HG02623 (cell line): ENCODE data around the gene EPHA2.
"Not testable (repeated sequence)": the region's sequence is repeated elsewhere in the genome, so short reads cannot be mapped to it uniquely, and the experiment has no call there.

Experiments used
- ATAC-seq: cut with Tn5 transposase; IDR thresholded peaks from one replicate; pipeline ENCODE4 v1.9.1; 2021; ENCODE audit warnings: moderate library complexity; ENCODE audit not compliant: unreplicated experiment

Gene EPHA2

DNA sequence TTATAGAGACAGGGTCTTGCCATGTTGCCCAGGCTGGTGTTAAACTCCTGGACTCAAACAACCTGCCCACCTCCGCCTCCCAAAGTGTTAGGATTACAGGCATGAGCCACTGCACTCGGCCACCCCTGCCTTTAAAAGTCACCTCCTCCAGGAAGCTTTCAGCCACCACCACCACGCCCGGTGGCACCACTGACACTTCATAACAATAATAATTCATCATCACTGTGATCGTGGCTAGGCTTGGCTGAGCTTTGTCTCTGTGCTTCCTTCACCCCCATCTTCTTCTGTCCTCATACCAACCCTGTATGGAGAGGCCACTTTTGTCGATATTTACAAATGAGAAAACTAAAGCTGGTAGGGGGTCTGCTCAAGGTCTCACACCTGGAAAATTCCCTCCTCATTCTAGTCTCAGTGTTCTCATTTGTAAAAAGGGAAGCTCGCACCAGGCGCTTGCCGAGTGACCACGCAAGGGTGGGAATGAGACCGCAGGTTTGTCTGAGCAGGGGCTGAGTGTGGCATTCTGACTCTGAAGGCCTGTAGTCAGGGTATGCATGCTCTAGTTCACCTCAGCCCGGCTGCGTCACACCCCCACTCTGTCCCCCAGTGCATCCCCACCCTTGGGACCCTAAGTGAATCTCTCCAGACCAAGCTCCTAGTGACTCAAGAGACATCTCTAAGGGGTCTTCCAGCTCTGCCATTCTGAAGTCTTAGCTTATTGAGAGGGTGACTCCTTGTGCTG lies 12.9 kb upstream of the EPHA2 start:
- no peak for ATAC-seq

DNA sequence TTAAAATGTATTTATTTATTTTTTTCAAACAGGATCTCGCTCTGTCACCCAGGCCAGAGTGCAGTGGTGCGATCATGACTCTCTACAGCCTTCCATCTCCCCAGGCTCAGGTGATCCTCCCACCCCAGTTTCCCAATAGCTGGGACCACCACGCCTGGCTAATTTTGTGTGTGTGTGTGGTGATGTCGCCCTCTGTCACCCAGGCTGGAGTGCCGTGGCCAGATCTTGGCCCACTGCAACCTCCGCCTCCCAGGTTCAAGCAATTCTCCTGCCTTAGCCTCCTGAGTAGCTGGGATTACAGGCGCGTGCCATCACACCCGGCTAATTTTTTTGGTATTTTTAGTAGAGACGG lies 12.3 kb upstream of the EPHA2 start:
- ATAC-seq, result not testable (repeated sequence)

DNA sequence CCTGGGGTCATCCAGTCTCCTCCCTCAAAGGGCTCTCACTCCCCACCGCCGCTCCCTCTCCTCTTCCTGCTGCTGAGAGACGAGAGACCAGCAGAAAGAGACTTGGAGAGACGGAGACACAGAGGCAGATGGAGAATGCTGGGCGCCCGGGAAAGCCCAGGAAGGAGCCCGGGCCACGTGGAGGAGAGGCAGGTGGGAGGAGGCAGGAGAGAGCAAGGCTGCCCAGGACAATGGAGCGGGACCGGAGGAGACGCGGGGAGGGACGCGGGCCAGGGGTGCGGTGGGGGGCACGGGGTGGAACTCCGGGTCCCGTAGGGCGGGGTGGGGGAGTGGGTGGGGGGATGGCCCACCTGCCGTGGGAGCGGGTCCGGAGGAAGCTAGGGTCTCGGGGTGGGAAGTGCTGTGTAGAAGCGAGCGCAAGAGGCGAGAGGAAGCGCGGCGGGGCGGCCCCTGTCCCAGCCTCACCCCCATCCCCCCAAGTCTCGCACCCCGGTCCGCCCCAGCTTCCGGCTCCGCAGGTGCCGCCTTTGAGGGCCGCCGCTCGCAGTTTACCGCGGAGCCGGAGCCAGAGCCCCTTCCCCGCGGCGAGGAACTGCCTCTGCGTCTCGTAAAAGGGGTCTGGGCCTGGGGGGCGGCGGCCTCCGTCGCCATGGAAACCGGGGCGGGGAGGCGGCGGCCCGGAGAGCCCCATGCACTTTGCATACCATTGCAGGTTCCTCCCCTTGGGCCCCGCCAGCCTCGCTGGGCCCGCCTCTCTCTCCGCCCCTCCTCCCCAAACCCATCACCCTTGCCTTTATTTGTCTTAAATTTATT lies 11.7 kb upstream of the EPHA2 start:
- ATAC-seq, result no peak

DNA sequence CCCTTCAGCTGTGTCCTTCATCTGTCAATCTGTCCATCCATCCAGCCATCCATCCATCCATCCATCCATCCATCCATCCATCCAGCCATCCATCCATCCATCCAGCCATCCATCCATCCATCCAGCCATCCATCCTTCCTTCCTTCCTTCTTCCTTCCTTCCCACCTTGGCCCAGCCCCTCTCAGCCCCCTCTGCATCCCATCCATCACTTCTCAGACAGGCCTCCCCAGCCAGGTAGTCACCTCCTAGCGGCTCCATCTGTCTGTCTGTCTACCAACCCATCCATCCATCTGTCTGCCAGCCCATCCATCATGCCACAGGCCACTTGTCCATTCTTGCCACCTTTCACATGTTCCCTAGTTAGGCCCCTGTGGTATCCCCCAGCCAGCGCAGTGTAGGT lies 10.2 kb upstream of the EPHA2 start:
- no peak for ATAC-seq

DNA sequence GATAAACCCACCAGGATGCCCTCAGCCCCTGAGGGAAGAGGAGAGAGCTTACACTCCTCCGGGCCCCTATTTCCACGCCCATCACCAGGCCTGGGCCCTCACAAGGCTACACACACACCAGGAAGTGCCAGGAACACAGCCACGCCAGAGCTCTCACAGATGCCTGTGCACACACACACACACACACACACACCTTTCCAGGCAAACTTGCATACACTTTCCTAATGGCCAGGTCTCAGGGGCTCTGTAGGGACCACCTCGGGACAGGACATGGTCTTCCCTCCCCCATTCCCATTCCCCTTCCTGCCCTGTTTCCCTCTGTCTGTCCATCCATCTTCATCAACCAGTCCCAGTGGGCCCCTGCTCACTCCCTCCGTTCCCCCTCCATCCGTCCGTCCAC lies 9.7 kb upstream of the EPHA2 start:
- no peak for ATAC-seq

DNA sequence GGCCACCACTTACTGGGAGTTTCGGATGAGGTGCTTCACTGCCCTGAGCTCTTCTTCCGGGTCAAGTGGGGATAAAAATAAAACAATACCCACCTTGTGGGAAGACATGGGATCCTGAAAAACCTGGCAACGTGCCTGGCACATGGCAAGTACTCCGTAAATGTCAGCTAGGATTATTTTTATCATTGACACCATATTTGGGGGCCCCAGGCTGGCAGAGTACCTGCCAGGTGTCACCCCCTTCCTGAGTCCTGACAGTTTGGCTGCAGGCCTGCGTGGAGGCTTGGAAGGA lies 9.2 kb upstream of the EPHA2 start:
- ATAC-seq, result no peak

DNA sequence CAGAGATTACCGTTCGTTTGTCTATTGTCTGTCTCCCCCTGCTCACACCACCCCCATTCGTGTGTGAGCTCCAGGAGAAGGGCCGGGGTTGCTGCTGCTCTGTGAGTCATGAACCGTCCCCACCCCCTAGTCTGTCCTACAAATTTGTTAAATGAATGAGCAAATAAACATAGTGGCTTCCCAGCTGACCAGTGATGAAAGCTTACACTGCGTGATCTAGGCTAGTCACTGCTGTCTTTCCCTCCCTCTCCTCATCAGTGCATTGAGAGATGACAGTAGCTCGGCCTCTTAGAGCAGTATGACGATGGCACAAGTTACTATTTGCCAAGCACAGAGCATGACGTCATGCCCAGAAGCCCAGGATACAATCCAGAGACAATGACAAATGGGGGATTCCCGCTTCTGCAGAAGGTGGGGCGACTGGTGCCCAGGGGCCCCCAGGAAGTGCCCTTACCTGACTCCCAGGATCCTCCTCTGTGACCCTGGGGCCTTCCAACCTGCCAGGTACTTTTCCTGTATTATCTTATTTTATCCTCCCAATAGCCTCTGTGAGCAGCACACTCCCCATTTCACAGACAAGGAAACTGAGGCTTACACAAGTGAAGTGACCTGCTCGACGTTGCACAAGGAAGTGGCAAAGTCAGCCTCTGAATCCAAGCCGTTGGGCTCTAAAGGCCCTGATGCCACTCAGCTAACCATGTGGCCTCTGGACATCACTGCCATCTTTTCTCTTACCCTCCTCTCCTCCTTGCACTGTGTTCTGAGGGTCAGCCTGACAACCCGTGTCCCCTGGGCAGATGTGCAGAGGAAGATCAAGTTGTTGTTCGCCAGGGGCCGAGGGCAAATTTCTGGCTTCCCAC lies 8.6 kb upstream of the EPHA2 start:
- no peak for ATAC-seq

DNA sequence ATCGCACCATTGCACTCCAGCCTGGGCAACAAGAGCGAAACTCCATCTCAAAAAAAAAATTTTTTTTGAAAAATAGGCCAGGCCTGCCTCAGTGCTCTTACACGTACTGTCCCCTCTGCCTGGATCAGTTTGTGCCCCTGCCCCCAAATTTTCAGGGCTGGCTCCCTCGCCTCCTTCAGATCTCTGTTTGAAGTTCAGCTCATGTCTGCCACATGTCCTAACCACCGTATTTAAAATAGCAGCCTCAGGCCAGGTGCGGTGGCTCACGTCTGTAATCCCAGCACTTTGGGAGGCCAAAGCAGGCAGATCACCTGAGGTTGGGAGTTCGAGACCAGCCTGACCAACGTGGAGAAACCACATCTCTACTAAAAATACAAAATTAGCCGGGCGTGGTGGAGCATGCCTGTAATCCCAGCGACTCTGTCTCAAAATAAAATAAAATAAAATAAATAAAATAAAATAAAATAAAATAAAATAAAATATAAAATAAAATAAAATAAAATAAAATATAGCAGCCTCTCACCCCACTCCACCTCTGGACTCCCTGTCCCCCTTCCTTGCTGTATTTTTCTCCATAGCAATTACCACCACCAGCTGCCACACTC lies 7.8 kb upstream of the EPHA2 start:
- ATAC-seq, result not testable (repeated sequence)

DNA sequence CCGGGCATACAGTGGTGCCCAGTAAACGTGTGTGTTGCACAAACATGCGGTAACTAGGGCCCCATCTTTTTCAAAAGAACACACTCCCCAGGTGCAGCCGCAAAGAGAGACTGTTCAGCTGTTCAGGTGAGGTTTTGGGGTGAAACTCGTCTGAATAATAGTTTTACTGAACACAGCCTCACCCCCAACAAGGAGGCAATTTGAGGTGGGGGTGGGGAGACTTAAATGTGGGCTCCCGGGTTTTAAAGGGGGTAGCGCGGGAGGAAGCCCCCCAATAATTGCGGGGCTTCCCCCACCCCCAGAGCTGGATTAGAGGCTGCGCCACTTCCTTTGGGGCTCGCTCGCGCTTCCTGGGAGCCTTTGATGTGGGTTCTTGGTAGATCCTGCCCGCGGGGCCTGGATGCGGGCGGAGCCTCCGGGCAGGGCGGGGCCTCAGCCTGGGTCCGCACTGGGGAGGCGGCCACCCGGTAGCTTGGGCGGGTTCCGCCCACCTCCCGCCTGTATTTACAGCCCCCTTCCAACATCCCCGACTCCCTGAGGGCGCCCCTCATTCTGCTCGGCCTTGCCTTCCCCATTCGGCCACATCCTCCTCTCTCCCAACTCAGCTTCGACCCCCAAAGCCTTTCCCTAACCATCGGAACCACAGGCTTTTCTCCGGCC lies 6.4 kb upstream of the EPHA2 start:
- no peak for ATAC-seq

DNA sequence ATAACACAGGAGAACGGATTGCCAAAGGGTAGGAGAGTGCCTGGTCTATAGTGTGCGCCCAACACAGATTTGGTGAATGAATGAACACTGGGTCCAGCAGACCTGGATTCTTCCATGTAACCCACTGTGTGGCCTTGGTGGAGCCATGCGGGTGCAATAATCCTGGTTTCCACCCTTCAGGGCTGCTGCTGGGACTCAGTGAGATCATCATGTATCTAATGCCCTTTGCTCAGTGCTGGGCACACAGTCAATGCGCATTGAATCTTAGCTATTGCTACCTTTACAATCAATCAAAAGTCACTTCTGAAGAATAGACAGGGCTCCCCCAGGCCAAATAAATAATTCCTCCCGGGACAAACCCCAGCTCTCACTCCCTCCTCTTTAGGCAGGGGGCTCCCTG lies 5.8 kb upstream of the EPHA2 start:
- ATAC-seq, result no peak

DNA sequence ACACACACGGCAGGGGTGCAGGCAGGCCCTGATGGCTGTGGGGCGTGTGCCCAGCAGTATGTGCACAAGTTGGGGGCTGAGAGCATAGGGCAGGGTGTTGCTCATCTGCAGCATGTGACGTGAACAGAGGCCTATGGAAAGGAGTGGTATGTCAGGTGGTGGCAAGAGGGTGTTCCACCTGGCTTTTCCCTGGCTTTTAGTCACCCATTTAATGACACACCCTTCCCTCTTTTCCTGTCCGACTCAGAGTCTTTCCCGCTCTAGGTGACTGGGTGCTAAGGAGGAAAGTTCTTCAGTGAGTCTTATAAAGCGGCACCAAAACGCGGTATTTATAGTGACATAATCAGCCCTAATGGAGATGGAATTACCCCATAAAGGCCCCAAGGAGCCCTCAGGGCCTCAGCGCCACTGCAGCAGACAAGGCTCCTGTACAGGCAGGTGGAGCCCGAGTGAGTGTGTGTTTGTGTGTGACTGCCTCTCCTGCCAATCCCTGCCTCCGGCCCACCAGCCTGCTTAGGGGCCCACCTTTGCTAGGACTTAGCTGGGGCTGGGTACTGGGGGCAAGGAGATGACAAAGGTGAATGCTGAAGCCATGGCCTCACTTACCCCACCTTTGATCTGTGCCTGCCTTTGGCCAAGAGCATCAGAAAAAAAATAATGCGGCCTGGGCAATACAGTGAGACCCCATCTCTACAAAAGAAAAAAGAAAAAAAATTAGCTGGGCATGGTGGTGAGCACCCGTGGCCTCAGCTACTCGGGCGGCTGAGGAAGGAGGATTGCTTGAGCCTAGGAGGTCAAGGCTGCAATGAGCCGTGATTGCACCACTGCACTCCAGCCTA lies 3.3 kb upstream of the EPHA2 start:
- no peak for ATAC-seq

DNA sequence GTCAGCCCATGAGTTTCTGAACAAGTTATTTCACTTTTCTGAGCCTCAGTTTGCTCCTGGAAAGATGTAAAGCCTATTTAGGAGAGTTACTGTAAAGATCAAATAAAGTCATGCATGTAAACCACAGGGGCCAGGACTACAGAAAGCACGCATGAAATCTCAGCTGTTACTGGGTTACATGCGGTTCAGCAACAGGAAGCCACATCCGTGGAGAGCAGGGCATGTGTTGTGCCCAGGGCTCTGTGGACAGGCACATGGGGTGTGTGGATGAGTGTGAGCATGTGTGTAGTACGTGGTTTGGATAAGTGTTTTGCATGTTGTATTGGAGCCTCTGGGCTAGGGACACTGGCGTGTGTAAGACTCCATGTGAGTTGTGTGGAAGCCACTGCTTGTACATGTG lies 2.2 kb upstream of the EPHA2 start:
- ATAC-seq, result no peak

DNA sequence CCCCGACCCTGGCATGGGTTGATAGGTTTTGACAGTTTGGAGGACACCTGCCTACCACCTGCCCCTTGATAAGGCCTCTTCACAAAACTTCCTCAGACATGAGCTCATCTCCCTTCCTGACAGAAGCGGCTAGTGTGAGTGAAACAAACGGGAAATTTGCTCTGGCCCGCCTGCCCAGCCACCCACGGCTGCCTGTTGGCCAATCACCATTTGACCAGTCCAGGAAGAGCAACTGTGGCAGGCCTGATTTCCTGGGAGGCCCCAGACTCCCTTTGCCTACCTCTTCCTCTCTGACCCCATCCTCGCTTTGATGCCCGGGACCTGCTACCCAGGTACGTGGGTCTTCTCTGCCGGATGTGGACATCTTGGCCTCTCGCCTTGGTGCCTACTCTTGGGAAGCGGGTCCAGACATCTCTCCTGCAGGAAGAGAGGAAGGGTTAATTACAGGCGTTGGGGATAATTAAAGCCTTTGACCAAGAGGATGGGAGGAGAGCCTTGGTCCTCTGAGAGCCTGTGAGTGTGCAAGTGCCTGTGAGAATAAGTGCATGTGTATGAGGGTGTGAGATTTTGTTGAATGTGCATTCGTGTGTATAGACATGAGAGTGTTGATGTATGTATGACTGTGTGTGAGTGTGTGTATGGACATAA lies 1.1 kb upstream of the EPHA2 start:
- no peak for ATAC-seq

DNA sequence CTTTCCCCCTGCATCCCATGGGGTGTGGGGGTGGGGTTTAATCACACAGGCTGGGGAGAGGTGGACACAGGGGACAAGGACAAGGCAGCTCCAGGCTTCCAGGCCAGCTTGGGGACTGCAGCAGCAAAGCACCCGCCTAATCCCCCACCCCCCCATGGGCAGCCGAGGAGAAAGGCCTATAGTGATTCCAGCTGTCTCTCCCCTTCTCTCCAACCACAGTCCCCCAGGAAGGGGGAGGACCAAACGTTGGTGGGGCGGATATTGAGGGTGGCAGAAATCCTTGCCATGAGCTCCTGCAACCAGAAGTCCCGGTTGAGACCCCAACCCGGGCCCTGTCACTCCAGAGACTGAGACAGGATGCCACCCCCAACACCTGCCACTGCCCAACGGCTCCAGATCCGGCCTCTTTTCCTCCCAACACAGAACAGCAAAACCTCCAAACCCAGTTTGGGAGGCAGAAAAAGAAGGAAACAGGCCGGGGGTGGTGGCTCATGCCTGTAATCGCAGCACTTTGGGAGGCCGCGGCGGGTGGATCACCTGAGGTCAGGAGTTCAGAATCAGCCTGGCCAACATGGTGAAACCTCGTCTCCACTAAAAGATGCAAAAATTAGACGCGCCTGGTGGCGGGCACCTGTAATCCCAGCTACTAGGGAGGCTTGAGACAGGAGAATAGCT lies 1.7 kb downstream of the EPHA2 start:
- no peak for ATAC-seq

DNA sequence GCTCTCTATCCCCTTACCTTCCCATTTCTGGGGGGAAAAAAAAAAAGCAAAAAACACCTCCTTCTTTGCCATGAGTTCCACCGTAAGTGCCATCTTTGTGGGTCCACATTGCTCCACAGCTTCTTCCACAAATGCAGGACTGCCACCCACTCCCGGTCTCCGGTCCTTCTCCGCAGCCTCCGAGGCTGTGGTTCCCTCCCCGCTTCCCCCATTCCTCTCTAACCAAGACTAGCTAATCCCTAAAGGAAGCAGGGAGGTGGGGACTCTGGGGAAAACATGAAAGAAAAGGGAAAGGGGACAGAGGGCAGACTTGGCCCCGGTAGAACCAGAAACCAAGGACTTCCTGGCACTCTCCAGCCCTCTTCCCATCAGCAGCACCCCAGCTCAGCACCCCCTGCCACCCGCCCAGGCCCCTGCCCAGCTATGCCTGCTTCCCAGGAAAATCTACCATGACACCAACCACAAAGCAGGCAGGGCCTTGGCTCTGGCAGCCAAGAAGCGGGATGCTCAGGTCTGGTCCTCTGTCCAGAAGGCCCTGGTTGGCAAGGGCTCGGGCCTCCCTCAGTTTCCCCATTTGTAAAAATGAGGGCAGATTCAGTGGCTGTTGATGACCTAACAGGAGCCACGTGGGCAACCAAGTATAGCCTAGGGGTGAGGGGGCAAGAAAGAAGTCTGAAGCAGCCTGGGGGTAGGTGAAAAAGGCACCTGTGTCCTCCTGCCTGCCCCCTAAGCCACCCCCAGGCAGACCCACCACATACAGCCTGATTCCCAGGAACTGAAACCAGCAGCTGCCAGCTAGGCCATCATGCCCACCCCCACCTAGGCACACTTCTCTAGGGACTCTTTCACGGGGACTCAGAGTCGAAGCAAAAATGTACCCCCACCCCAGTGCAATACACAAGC lies 2.5 kb downstream of the EPHA2 start:
- ATAC-seq, result no peak

DNA sequence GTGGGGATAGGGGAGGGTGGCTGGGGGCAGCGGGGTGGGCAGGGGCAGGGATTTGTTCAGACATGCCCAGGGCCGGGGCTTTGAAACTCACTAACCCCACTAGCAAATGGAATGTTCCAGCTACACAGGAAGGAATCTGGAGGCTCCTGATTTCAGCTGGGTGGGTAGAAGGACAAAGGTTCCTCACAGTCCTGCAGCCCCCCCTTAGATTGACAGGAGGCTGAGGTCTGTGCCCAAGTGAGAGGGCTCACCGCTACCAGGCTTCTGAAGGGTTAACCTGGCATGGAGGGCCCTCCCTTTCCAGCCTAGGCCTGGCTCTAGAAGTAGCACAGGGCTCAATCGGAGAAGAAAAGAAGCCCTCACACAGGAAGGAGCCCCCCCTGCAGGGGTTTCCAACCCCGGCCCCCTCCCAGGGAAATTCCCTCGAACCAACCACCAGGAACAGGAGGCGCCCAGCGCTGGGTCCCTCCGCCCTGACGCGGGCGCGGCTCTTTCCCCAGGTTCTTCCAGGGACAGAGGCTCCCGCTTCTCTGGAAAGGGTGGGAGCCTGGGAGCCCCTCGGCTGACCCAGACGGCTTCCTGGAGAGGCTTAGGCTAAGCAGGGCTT lies 3.3 kb downstream of the EPHA2 start:
- no peak for ATAC-seq

DNA sequence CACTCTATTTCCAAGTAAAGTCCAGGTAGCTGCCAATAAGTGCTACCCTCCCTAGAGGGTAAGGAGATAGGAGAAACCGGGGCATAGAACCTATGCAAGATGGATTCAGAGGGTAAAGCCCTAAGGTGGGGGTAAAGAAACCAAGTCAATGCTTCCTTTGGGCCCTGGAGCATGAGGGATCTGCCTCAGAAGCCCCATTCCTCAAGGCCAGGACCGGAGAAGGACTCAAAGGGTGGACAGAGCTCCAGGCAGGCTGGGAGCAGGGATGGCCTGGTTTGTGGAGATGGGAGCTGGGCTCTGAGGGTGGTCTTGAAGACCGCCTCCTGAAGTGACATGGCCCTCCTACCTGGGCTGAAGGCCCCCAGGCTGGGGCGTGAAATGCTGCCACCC lies 3.9 kb downstream of the EPHA2 start:
- ATAC-seq, result no peak
